Testis (tissue), 3 donors: ENCODE results near the gene RCAN3. TPM values are rescaled to one million over a fixed set of nuclear protein-coding genes. Genes with fewer than 3 reads are reported as not detected.

Experiments used
- DNase-seq: peaks from one replicate; pipeline ENCODE4 v3.0.0-alpha.2; 2019
- H3K27ac ChIP-seq, 2 donors: fragments of 200-600 bp; sonication (generic); one replicate each; pipeline ENCODE4 v1.5.1; 2019
- H3K27me3 ChIP-seq: fragments of 200-600 bp; sonication (generic); one replicate; pipeline ENCODE4 v1.5.1; 2019
- H3K36me3 ChIP-seq: fragments of 200-600 bp; sonication (generic); one replicate; pipeline ENCODE4 v1.5.1; 2017; ENCODE audit warnings: low read depth; ENCODE audit errors: missing control alignments
- H3K4me1 ChIP-seq: fragments of 200-600 bp; sonication (generic); one replicate; pipeline ENCODE4 v1.5.1; 2019
- H3K4me3 ChIP-seq, 2 donors: fragments of 200-600 bp; sonication (generic); one replicate each; pipeline ENCODE4 v1.5.1; 2017 to 2019
- H3K9me3 ChIP-seq: fragments of 200-600 bp; sonication (generic); one replicate; pipeline ENCODE4 v1.5.1; 2017
- POLR2A ChIP-seq: fragments of 450-650 bp; IDR thresholded peaks from one replicate; pipeline ENCODE4 v1.6.1; 2017; ENCODE audit warnings: antibody characterized with exemption, mild to moderate bottlenecking, moderate library complexity
- WGBS, 2 donors: methylation state at CpG; one replicate each; pipeline ENCODE4 v1.1.5; 2018; 5-methylcytosine and 5-hydroxymethylcytosine counted together
- intact Hi-C: fragments of 100-400 bp; cut with DNase I; formaldehyde crosslinking; loops from one replicate; pipeline ENCODE4 v1.15.1; 2023; ENCODE audit warnings: low total_unique reads
- polyA plus RNA-seq: library from polyadenylated mRNA; stranded (reverse); fragments of 350-450 nt; fragmentation: Illumina TruSeq; extraction: RNeasy Lipid Tissue Mini Kit (QIAGEN cat#74804); gene quantifications from one replicate; pipeline ENCODE4 v1.2.3, GENCODE V29; 2014; ENCODE audit warnings: low read depth, low replicate concordance; ENCODE audit not compliant: insufficient read depth
- total RNA-seq, 2 donors: library from RNA; depleted of rRNA; stranded (reverse); fragments of >200 nt; gene quantifications; one replicate each; pipeline ENCODE4 v1.2.3, GENCODE V29; 2016
- TF ChIP-seq, protein P1 (sequence below), 3 experiments: fragments of 450-650 bp in 2 of 3; fragments of 200-600 bp in 1 of 3; sonication (generic) in 1 of 3; IDR thresholded peaks; one replicate each; pipeline ENCODE4 v1.5.1; 2016 to 2019; ENCODE audit warnings: antibody characterized with exemption in 3 of 3, mild to moderate bottlenecking in 2 of 3, moderate library complexity in 1 of 3

The RCAN3 gene
- total and polyA plus RNA-seq, 3 donors from 2014 or later, result 4.2 to 8.0 (median 7.9) TPM

DNA sequence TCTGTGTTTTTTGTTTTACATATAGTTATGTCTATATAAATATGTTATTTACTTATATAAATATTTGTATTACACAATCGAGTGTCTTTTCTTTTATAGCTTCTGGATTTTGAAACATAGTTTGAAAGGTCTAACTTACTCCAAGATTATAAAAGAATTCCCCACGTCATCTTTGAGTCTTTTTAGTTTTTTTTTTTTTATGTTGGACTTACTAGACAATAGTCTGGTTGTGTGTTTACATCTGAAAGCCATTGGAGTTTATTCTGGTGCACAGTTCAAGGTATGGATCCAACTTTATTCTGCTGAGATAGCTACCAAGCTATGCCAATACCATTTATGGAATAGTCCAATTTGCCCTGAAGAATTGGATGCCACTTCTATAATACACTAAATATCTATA lies 26.1 kb upstream of the RCAN3 start:
- Histone ChIP-seq H3K36me3 (no peaks in the 10 kb centered on the region), H3K4me1 (no peaks in the 10 kb centered on the region), H3K9me3 (no peaks in the 10 kb centered on the region), H3K4me3 (no peak overlapping the region), H3K27me3 (no peaks in the 10 kb centered on the region), H3K27ac (no peak overlapping the region)
- no peak for TF ChIP-seq POLR2A
- TF ChIP-seq, protein P1, sequence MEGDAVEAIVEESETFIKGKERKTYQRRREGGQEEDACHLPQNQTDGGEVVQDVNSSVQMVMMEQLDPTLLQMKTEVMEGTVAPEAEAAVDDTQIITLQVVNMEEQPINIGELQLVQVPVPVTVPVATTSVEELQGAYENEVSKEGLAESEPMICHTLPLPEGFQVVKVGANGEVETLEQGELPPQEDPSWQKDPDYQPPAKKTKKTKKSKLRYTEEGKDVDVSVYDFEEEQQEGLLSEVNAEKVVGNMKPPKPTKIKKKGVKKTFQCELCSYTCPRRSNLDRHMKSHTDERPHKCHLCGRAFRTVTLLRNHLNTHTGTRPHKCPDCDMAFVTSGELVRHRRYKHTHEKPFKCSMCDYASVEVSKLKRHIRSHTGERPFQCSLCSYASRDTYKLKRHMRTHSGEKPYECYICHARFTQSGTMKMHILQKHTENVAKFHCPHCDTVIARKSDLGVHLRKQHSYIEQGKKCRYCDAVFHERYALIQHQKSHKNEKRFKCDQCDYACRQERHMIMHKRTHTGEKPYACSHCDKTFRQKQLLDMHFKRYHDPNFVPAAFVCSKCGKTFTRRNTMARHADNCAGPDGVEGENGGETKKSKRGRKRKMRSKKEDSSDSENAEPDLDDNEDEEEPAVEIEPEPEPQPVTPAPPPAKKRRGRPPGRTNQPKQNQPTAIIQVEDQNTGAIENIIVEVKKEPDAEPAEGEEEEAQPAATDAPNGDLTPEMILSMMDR (IDR thresholded peaks at IDR 0.05), result no peak
- DNase-seq, result no peak
- WGBS, 2 donors, result 71 to 84% methylated on average over 2 of the region's 2 CpGs
- intact Hi-C loops, result no loop called here

- no peak overlapping the region for H3K27ac ChIP-seq
- 80 to 83% methylated on average over 4 of the region's 4 CpGs for WGBS, 2 donors
- no peak for TF ChIP-seq POLR2A
- TF ChIP-seq, protein P1 (IDR thresholded peaks at IDR 0.05), result no peak
- no peaks in the 10 kb centered on the region for H3K4me1 ChIP-seq
- no peaks in the 10 kb centered on the region for H3K27me3 ChIP-seq
- no peak overlapping the region for H3K4me3 ChIP-seq
- H3K9me3 ChIP-seq, result no peaks in the 10 kb centered on the region
- intact Hi-C loops, result no loop called here
- H3K36me3 ChIP-seq, result no peaks in the 10 kb centered on the region
- no peak for DNase-seq
These were observed 25.3 kb upstream of the RCAN3 start for GRCh38 chr1:24477309-24477708.

DNA sequence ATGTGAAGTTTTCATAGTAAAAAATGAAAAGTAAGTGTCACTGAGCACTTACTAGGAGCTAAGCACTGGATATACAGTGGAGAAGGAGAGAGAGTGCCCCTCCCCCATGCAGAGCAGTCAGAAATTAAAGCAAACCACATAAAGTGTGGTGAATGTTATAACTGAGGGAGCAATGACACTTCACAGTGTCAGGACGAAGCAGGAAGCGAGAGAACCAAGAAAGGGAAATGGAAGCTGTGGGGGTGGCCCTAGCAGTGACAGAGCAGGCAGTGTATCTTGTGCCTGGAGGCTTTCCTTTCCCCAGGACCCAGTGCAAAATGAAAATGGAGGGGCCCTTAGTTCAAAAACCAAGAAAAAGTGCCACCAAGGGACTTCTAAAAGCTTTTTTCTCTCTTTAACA lies 21.5 kb upstream of the RCAN3 start:
- WGBS, 2 donors, result 72 to 75% methylated on average over 2 of the region's 2 CpGs

GRCh38 chr1:24481843-24482610 lies 20.6 kb upstream of the RCAN3 start:
- intact Hi-C loops, result no loop called here
- WGBS, 2 donors, result 94 to 96% methylated on average over 16 of the region's 16 CpGs
- Histone ChIP-seq H3K27ac (no peak overlapping the region), H3K4me3 (no peak overlapping the region), H3K4me1 (no peaks in the 10 kb centered on the region), H3K36me3 (no peaks in the 10 kb centered on the region), H3K9me3 (no peaks in the 10 kb centered on the region), H3K27me3 (no peaks in the 10 kb centered on the region)
- TF ChIP-seq, protein P1 (IDR thresholded peaks at IDR 0.05), result no peak
- TF ChIP-seq POLR2A, result no peak
- DNase-seq, result no peak

More for the DNA sequence above, 21.5 kb upstream of the RCAN3 start:
- no peak for DNase-seq
- TF ChIP-seq POLR2A, result no peak
- TF ChIP-seq, protein P1 (IDR thresholded peaks at IDR 0.05), result no peak
- intact Hi-C loops, result no loop called here
- no peak overlapping the region for H3K4me3 ChIP-seq
- no peaks in the 10 kb centered on the region for H3K4me1 ChIP-seq
- H3K27ac ChIP-seq, result no peak overlapping the region
- no peaks in the 10 kb centered on the region for H3K36me3 ChIP-seq
- no peaks in the 10 kb centered on the region for H3K9me3 ChIP-seq
- no peaks in the 10 kb centered on the region for H3K27me3 ChIP-seq

- intact Hi-C loops, result no loop called here
- H3K27ac ChIP-seq, result no peak overlapping the region
- H3K4me1 ChIP-seq, result no peaks in the 10 kb centered on the region
- WGBS, 2 donors, result 88 to 91% methylated on average over 5 of the region's 5 CpGs
- DNase-seq, result no peak
- H3K4me3 ChIP-seq, result no peak overlapping the region
- no peaks in the 10 kb centered on the region for H3K27me3 ChIP-seq
- TF ChIP-seq POLR2A, result no peak
- TF ChIP-seq, protein P1 (IDR thresholded peaks at IDR 0.05), result no peak
- H3K36me3 ChIP-seq, result no peaks in the 10 kb centered on the region
- H3K9me3 ChIP-seq, result no peaks in the 10 kb centered on the region
These were observed 19.2 kb upstream of the RCAN3 start for GRCh38 chr1:24483441-24483840.
